Naive thymus-derived CD4-positive, alpha-beta T cell (primary cell): Measurements from ENCODE around the gene EFL1. TPM values are rescaled to one million over a fixed set of nuclear protein-coding genes. Genes with fewer than 3 reads are reported as not detected.

Experiments
- ATAC-seq: fragments of 150-1000 bp; cut with Tn5 transposase; 2 replicates; pipeline ENCODE4 v1.10.0; 2021; ENCODE audit warnings: mild to moderate bottlenecking, moderate library complexity
- CTCF ChIA-PET: fragments of 350-600 bp; sonication (Branson Sonifier 250); formaldehyde crosslinking; loops from one replicate; lab custom pipeline; 2021; ENCODE audit warnings: antibody characterized with exemption; lab: Charles Lee
- POLR2A ChIA-PET: fragments of 350-600 bp; sonication (Branson Sonifier 250); formaldehyde crosslinking; loops from one replicate; lab custom pipeline; 2021; ENCODE audit warnings: antibody characterized with exemption, inconsistent platforms; lab: Charles Lee
- DNase-seq, 9 donors: peaks; one replicate each; pipeline versions ENCODE4 v3.0.0 to v3.0.0-alpha.2; 2020 to 2022; ENCODE audit warnings: mixed read lengths in 1 of 9
- H3K27ac ChIP-seq: one replicate; pipeline ENCODE4 v1.7.0; 2013; ENCODE audit warnings: mild to moderate bottlenecking, low read depth, low read length, moderate library complexity
- H3K27me3 ChIP-seq, 2 donors: one replicate each; pipeline ENCODE4 v1.7.0; 2013; ENCODE audit warnings: low read length in 2 of 2, mild to moderate bottlenecking in 2 of 2, moderate library complexity in 2 of 2; ENCODE audit not compliant: control insufficient read depth in 2 of 2, insufficient read depth in 2 of 2
- H3K36me3 ChIP-seq, 3 experiments: 1 replicate in 2 of 3; 2 replicates in 1 of 3; pipeline ENCODE4 v1.7.0; 2013; ENCODE audit warnings: low read length in 3 of 3, mild to moderate bottlenecking in 3 of 3, moderate library complexity in 1 of 3; ENCODE audit not compliant: insufficient read depth in 3 of 3, control insufficient read depth in 2 of 3
- H3K4me1 ChIP-seq, 2 donors: one replicate each; pipeline ENCODE4 v1.7.0; 2013; ENCODE audit warnings: low read length in 2 of 2, mild to moderate bottlenecking in 2 of 2, moderate library complexity in 1 of 2; ENCODE audit not compliant: control insufficient read depth in 2 of 2, insufficient read depth in 2 of 2
- H3K4me3 ChIP-seq: 2 replicates; pipeline ENCODE4 v1.7.0; 2013; ENCODE audit warnings: mild to moderate bottlenecking, low read length
- H3K9me3 ChIP-seq, 3 experiments: 1 replicate in 2 of 3; 2 replicates in 1 of 3; pipeline ENCODE4 v1.7.0; 2013; ENCODE audit warnings: low read length in 3 of 3; ENCODE audit not compliant: control insufficient read depth in 2 of 3
- H3K27ac Mint-ChIP-seq, 9 donors: one replicate each; pipeline ENCODE4 v1.8.0; 2020 to 2022; ENCODE audit warnings: mixed read lengths in 9 of 9, mild to moderate bottlenecking in 8 of 9, moderate library complexity in 5 of 9, inconsistent platforms in 2 of 9
- H3K27me3 Mint-ChIP-seq, 5 donors: one replicate each; pipeline ENCODE4 v1.8.0; 2021 to 2022; ENCODE audit warnings: mixed read lengths in 5 of 5, mild to moderate bottlenecking in 1 of 5
- H3K36me3 Mint-ChIP-seq, 5 donors: one replicate each; pipeline ENCODE4 v1.8.0; 2020 to 2022; ENCODE audit warnings: mixed read lengths in 5 of 5, mild to moderate bottlenecking in 3 of 5, inconsistent platforms in 1 of 5
- H3K4me1 Mint-ChIP-seq, 7 donors: one replicate each; pipeline ENCODE4 v1.8.0; 2020 to 2022; ENCODE audit warnings: mixed read lengths in 7 of 7, mild to moderate bottlenecking in 3 of 7, inconsistent platforms in 1 of 7
- H3K4me3 Mint-ChIP-seq, 10 donors: one replicate each; pipeline ENCODE4 v1.8.0; 2020 to 2022; ENCODE audit warnings: mild to moderate bottlenecking in 10 of 10, mixed read lengths in 10 of 10, moderate library complexity in 6 of 10, inconsistent platforms in 2 of 10
- H3K9me3 Mint-ChIP-seq, 11 donors: one replicate each; pipeline ENCODE4 v1.8.0; 2020 to 2022; ENCODE audit warnings: mixed read lengths in 11 of 11, mild to moderate bottlenecking in 4 of 11, inconsistent platforms in 1 of 11, moderate library complexity in 1 of 11
- intact Hi-C, 2 donors: fragments of 100-400 bp; cut with micrococcal nuclease; formaldehyde crosslinking; loops; one replicate each; pipeline ENCODE4 v1.15.1; 2023
- polyA plus RNA-seq, 2 donors: library from polyadenylated mRNA; unstranded; fragments of 300-500 nt; fragmentation: Illumina TruSeq; gene quantifications; one replicate each; pipeline ENCODE4 v1.2.3, GENCODE V29; 2021
- total RNA-seq, 6 experiments: library from RNA in 5 of 6; stranded (reverse) in 5 of 6; gene quantifications; 1 replicate in 5 of 6; 2 replicates in 1 of 6; pipeline ENCODE4 v1.2.3 and lab custom pipeline; 2021 to 2026

The EFL1 gene
- total and polyA plus RNA-seq, 7 experiments from 2014 or later: 9.9 to 27.5 (median 16.6) TPM

DNA sequence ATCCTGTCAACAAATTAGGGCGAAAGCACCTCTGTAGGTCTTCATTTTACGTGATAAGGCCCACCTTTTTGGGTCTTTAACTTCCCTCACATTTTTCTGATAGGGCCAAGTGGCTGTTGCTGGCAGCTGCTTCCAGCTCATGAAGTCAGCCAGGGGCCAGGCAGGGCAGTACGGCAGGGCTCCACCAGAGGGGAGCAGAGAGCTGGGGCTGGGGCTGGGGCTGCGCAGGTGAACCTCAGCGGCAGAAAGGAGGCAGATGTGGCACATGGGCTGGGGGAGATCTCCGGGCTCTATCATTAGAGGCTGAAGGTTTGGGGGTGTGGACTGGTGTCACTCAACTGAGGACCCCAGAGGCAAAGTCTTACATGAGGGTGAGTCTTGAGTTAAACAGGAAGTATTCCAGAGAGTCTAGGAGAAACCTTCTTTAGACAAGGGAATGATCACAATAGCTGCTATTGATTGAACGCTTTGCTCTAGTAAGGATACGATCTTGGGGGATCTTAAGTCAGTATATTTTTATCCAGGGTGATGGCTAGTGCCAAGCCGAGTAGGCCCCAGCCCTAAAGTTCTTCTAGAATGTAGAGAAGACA lies 153.9 kb downstream of the EFL1 start:
- H3K4me1 Mint-ChIP-seq: peaks cover 0 to 3% (median 0%) of the 10 kb centered on the region in 7 donors
- no peak overlapping the region for H3K4me3 ChIP-seq
- H3K36me3 Mint-ChIP-seq: no peaks in the 10 kb centered on the region
- H3K9me3 Mint-ChIP-seq: no peaks in the 10 kb centered on the region
- no peak overlapping the region for H3K27ac ChIP-seq
- POLR2A ChIA-PET: no interaction called here
- peaks cover 0 to 3% of the 10 kb centered on the region in 2 donors for H3K27me3 ChIP-seq
- H3K27me3 Mint-ChIP-seq: no peaks in the 10 kb centered on the region
- peak; percentile 11 to 79 (median 55) for DNase-seq
- no peak overlapping the region for H3K4me3 Mint-ChIP-seq
- CTCF ChIA-PET: interaction anchor here (0.5 kb wide), 1 partner anchor 691 kb away, joined by 4 read pairs; no protein-coding TSS in a partner anchor
- H3K27ac Mint-ChIP-seq: no peak overlapping the region
- H3K9me3 ChIP-seq: no peaks in the 10 kb centered on the region
- intact Hi-C loops: loop anchor here (1.0 to 2.0 kb wide), 2 partner anchors 90 to 698 kb away; no protein-coding TSS in a partner anchor
- ATAC-seq: peak; percentile 92
- H3K36me3 ChIP-seq: no peaks in the 10 kb centered on the region
- H3K4me1 ChIP-seq: no peaks in the 10 kb centered on the region

DNA sequence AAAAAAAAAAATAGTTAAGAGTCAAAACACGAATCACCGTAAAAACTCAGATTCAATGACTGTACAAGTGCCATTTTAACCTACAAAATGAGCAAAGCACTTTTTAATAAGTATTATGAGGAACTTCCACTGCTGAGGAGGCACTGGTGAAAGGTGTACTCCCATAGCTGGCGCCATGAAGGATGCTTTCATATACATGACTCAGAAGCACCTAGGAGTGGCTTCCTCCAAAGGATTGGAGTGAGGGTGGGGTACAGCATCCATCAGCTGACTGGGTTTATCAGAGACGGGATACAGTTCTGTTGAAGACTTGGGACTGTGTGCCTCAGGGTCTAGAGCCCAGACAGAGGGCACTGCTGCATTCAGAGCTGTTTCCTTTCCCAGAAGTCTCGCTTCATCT lies 155.9 kb downstream of the EFL1 start:
- Histone ChIP-seq H3K4me3 (no peak overlapping the region), H3K36me3 (no peaks in the 10 kb centered on the region), H3K27me3 (peaks cover 0 to 3% of the 10 kb centered on the region in 2 donors), H3K9me3 (no peaks in the 10 kb centered on the region), H3K4me1 (no peaks in the 10 kb centered on the region), H3K27ac (no peak overlapping the region)
- Mint-ChIP-seq H3K27ac (no peak overlapping the region), H3K9me3 (no peaks in the 10 kb centered on the region), H3K27me3 (no peaks in the 10 kb centered on the region), H3K36me3 (no peaks in the 10 kb centered on the region), H3K4me1 (peaks cover 0 to 3% (median 0%) of the 10 kb centered on the region in 7 donors), H3K4me3 (no peak overlapping the region)
- no peak for ATAC-seq
- ChIA-PET POLR2A (no interaction called here), CTCF (no interaction called here)
- intact Hi-C loops: no loop called here
- DNase-seq: no peak

DNA sequence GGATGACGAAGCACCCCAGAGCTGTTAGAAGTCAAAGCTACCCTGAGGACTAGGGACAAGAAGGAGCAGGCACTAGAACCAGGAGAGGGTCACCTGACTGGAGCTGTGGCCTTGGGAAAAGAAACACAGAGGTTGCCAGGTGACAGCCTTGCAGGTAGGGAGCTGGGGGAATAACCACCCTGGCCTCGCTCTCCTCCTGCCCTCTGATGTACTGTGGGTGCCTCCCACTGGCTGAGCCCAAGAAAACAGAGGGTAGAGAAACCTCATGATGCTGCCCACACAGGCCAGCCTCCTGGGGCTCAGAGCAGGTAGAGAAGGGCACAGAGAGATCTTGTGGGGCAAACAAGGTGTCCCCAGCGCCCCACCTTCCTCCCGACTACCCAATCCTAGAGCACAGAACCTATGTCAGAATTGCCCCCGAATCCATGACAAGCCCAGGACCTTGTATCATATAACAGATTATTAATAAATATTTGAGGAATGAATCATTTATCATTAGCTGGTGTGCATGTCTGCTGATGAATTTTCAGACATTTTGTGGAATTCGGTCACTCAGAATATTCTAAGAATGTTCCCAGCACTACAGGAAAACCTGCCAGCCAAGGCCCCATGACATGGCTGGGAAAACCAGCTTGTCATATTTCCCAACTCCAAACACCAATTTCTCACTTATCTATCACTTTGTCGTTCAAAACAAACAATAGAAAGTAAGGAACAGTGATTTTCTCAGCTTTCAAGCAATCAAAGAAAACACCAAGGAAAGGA lies 156.9 kb downstream of the EFL1 start:
- Histone ChIP-seq H3K27me3 (peaks cover 0 to 3% of the 10 kb centered on the region in 2 donors), H3K27ac (no peak overlapping the region), H3K36me3 (no peaks in the 10 kb centered on the region), H3K4me3 (no peak overlapping the region), H3K4me1 (no peaks in the 10 kb centered on the region), H3K9me3 (no peaks in the 10 kb centered on the region)
- Mint-ChIP-seq H3K27ac (no peak overlapping the region), H3K4me1 (peaks cover 0 to 3% (median 0%) of the 10 kb centered on the region in 7 donors), H3K9me3 (no peaks in the 10 kb centered on the region), H3K36me3 (no peaks in the 10 kb centered on the region), H3K4me3 (no peak overlapping the region), H3K27me3 (peaks cover 0 to 3% (median under 1%) of the 10 kb centered on the region in 5 donors)
- ATAC-seq: no peak
- CTCF ChIA-PET: no interaction called here
- POLR2A ChIA-PET: interaction anchor here (0.5 kb wide), 1 partner anchor 71 kb away, joined by 3 read pairs; no protein-coding TSS in a partner anchor
- intact Hi-C loops: no loop called here
- DNase-seq: no peak

DNA sequence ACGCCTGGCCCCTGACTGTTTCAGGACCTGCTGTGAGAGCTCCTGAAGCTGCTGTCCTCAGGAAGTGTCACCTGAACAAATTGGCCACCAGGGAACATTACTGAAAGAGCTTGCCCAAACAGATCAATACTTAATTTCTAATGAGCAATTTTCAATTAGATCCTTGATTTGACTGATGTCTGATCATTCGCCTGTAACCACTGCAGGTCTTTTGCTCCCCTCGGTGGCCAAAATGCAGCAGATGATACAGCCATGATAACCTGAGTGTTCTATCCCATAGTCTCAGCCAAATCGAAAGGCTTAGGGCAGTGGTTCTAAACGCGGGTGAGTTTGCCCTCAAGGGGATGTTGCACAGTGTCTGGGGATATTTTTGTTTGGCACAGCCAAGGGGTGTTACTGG lies 159.1 kb downstream of the EFL1 start:
- ChIA-PET POLR2A (no interaction called here), CTCF (no interaction called here)
- intact Hi-C loops: no loop called here
- Histone ChIP-seq H3K4me1 (no peaks in the 10 kb centered on the region), H3K4me3 (no peak overlapping the region), H3K9me3 (no peaks in the 10 kb centered on the region), H3K36me3 (no peaks in the 10 kb centered on the region), H3K27ac (no peak overlapping the region), H3K27me3 (no peaks in the 10 kb centered on the region)
- Mint-ChIP-seq H3K27me3 (peaks cover 0 to 6% (median 3%) of the 10 kb centered on the region in 5 donors), H3K4me1 (no peaks in the 10 kb centered on the region), H3K4me3 (no peak overlapping the region), H3K9me3 (no peaks in the 10 kb centered on the region), H3K36me3 (no peaks in the 10 kb centered on the region), H3K27ac (no peak overlapping the region)
- no peak for ATAC-seq
- no peak for DNase-seq

DNA sequence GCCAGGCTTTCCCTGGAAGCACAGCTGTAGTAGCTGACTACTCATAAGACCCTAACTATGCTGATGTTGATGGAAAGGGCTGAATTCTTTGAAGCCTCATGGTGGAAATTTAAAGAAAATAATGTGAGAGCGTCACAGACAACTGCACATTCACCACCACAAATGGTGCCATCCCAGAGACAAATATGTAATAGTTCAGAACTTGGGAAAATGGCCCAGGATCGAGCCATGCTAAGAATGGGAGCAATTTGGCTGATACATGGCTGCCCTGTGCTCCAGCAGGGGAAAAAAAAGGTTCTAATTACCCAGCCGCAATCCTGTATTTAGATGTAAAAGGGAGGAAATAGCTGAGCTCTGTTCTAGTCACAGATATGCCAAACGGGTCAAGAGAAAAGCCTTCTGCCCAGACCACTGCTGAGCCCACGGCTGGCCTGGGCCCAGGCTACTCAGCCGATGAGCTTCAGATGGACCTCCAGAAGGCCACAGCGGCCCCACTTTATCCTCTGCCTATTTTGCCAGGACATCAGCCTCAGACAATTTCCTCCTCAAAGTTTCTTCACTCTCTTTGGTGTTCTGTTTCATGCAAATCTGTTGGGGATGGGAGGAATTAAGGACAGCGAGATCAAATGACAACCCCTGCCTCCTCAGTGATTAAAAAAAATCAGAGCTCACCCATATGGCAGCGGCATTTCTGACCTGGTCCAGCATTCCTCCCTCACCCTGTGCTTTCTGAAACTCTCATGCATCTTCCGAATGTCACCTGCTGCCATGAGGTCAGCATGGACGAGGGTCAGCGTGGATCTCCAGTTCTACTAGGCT lies 162.2 kb downstream of the EFL1 start:
- Mint-ChIP-seq H3K27ac (no peak overlapping the region), H3K9me3 (no peaks in the 10 kb centered on the region), H3K4me1 (no peaks in the 10 kb centered on the region), H3K36me3 (no peaks in the 10 kb centered on the region), H3K27me3 (peaks cover 0 to 6% (median 3%) of the 10 kb centered on the region in 5 donors), H3K4me3 (no peak overlapping the region)
- H3K36me3 ChIP-seq: no peaks in the 10 kb centered on the region
- ChIA-PET POLR2A (no interaction called here), CTCF (interaction anchor here (0.7 kb wide), 1 partner anchor 271 kb away, joined by 3 read pairs; no protein-coding TSS in a partner anchor)
- no peak overlapping the region for H3K27ac ChIP-seq
- no peak overlapping the region for H3K4me3 ChIP-seq
- DNase-seq (no peak), ATAC-seq (no peak)
- intact Hi-C loops: no loop called here
- no peaks in the 10 kb centered on the region for H3K27me3 ChIP-seq
- no peaks in the 10 kb centered on the region for H3K9me3 ChIP-seq
- H3K4me1 ChIP-seq: no peaks in the 10 kb centered on the region

DNA sequence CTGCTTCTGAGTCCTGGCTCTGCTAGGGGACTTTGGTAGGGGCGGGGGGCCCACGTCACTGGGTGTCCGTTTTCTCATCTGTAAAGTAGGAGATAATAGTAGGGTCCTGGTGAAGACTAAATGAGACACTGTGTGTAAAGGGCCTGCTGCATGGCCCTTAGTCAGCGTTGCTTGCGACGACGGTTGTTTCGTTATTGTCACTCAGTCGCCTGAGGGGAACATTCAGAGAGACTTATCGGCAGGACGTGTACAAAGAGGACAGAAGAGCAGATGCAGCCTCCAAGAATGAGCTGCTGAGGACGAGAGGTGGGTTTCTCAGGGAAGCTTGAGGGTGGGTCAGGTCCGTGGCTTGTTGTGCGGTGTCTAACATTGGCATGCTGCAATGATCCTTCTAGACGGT lies 163.9 kb downstream of the EFL1 start:
- H3K4me1 Mint-ChIP-seq: no peaks in the 10 kb centered on the region
- no peak overlapping the region for H3K27ac Mint-ChIP-seq
- no peak overlapping the region for H3K4me3 ChIP-seq
- H3K27me3 Mint-ChIP-seq: peaks cover 0 to 6% (median 3%) of the 10 kb centered on the region in 5 donors
- intact Hi-C loops: no loop called here
- POLR2A ChIA-PET: no interaction called here
- DNase-seq: no peak
- H3K9me3 ChIP-seq: no peaks in the 10 kb centered on the region
- ATAC-seq: no peak
- CTCF ChIA-PET: no interaction called here
- no peak overlapping the region for H3K27ac ChIP-seq
- H3K4me1 ChIP-seq: no peaks in the 10 kb centered on the region
- H3K27me3 ChIP-seq: no peaks in the 10 kb centered on the region
- no peaks in the 10 kb centered on the region for H3K36me3 Mint-ChIP-seq
- H3K36me3 ChIP-seq: no peaks in the 10 kb centered on the region
- no peak overlapping the region for H3K4me3 Mint-ChIP-seq
- H3K9me3 Mint-ChIP-seq: peaks cover 0 to 4% (median 0%) of the 10 kb centered on the region in 11 donors
